HG02763 (cell line): ENCODE data around the gene CSPG4.
"Not testable (repeated sequence)": the region's sequence is repeated elsewhere in the genome, so short reads cannot be mapped to it uniquely, and the experiment has no call there.

ENCODE experiments used
- ATAC-seq: cut with Tn5 transposase; IDR thresholded peaks from one replicate; pipeline ENCODE4 v1.9.1; 2021; ENCODE audit warnings: mild to moderate bottlenecking, moderate library complexity; ENCODE audit not compliant: unreplicated experiment

The CSPG4 gene

GRCh38 chr15:75705854-75706681 lies 6.6 kb downstream of the CSPG4 start:
- no peak for ATAC-seq

- not testable (repeated sequence) for ATAC-seq
These were observed 7.3 kb downstream of the CSPG4 start for GRCh38 chr15:75705375-75705774.

GRCh38 chr15:75704618-75705017 lies 8.0 kb downstream of the CSPG4 start:
- no peak for ATAC-seq

- no peak for ATAC-seq
These were observed 8.4 kb downstream of the CSPG4 start for GRCh38 chr15:75704263-75704615.

- not testable (repeated sequence) for ATAC-seq
These were observed 9.0 kb downstream of the CSPG4 start for GRCh38 chr15:75703440-75704262.

- no peak for ATAC-seq
These were observed 10.2 kb downstream of the CSPG4 start for GRCh38 chr15:75702436-75702835.

- ATAC-seq, result not testable (repeated sequence)
These were observed 11.3 kb downstream of the CSPG4 start for GRCh38 chr15:75701071-75702003.

GRCh38 chr15:75699961-75700874 lies 12.4 kb downstream of the CSPG4 start:
- ATAC-seq, result peak; percentile 37

- ATAC-seq, result not testable (repeated sequence)
These were observed 13.1 kb downstream of the CSPG4 start for GRCh38 chr15:75699517-75699916.

GRCh38 chr15:75697974-75698747 lies 14.5 kb downstream of the CSPG4 start:
- ATAC-seq, result not testable (repeated sequence)

GRCh38 chr15:75697523-75697922 lies 15.1 kb downstream of the CSPG4 start:
- no peak for ATAC-seq

- no peak for ATAC-seq
These were observed 15.8 kb downstream of the CSPG4 start for GRCh38 chr15:75696854-75697259.

- no peak for ATAC-seq
These were observed 16.3 kb downstream of the CSPG4 start for GRCh38 chr15:75696311-75696720.

GRCh38 chr15:75695634-75696310 lies 16.9 kb downstream of the CSPG4 start:
- no peak for ATAC-seq

GRCh38 chr15:75695220-75695619 lies 17.4 kb downstream of the CSPG4 start:
- no peak for ATAC-seq

- no peak for ATAC-seq
These were observed 18.1 kb downstream of the CSPG4 start for GRCh38 chr15:75694241-75695182.

GRCh38 chr15:75693501-75694240 lies 19.0 kb downstream of the CSPG4 start:
- no peak for ATAC-seq
